Stimulated activated CD4-positive, alpha-beta T cell treated with anti-CD3 and anti-CD28 coated beads, Interleukin-4, amount 100 ng/mL, for 24 hours (primary cell): ENCODE data around the gene NT5C3B.
"Not testable (repeated sequence)": the region's sequence is repeated elsewhere in the genome, so short reads cannot be mapped to it uniquely, and the experiment has no call there.

Source experiments
- DNase-seq: peaks from one replicate; pipeline ENCODE4 v3.0.0-alpha.2; 2020

Gene NT5C3B

GRCh38 chr17:41837761-41838538, 1.9 kb upstream of the NT5C3B start, which contains the start of gene KLHL10:
KLHL10 (plus strand) TSS chr17:41837825; CDS start chr17:41837933, 108 bp downstream.
- DNase-seq: no peak

- no peak for DNase-seq
Measured at GRCh38 chr17:41836550-41837196, 641 bp upstream of the NT5C3B start.

- no peak for DNase-seq
Measured at GRCh38 chr17:41835214-41835799, 725 bp downstream of the NT5C3B start.

GRCh38 chr17:41829961-41830360, 6.1 kb downstream of the NT5C3B start:
- not testable (repeated sequence) for DNase-seq

GRCh38 chr17:41825175-41825845, 10.7 kb downstream of the NT5C3B start:
- DNase-seq: no peak

- no peak for DNase-seq
Measured at GRCh38 chr17:41824086-41824485, 11.9 kb downstream of the NT5C3B start.

GRCh38 chr17:41823580-41823979, 12.5 kb downstream of the NT5C3B start:
- DNase-seq: no peak

- no peak for DNase-seq
Measured at GRCh38 chr17:41823141-41823524, 12.9 kb downstream of the NT5C3B start.

- no peak for DNase-seq
Measured at GRCh38 chr17:41822216-41823140, 13.6 kb downstream of the NT5C3B start.

GRCh38 chr17:41821776-41822175, 14.3 kb downstream of the NT5C3B start:
- no peak for DNase-seq

- no peak for DNase-seq
Measured at GRCh38 chr17:41818024-41818423, 18.0 kb downstream of the NT5C3B start.

GRCh38 chr17:41816637-41817320, 19.3 kb downstream of the NT5C3B start:
- DNase-seq: no peak

GRCh38 chr17:41814195-41814594, 21.8 kb downstream of the NT5C3B start:
- DNase-seq: no peak

GRCh38 chr17:41813699-41814124, 22.3 kb downstream of the NT5C3B start:
- no peak for DNase-seq

GRCh38 chr17:41813152-41813680, 22.8 kb downstream of the NT5C3B start:
- no peak for DNase-seq

- peak; percentile 20 for DNase-seq
Measured at GRCh38 chr17:41812381-41813151, 23.5 kb downstream of the NT5C3B start, which contains the start of gene FKBP10. FKBP10 (plus strand) TSS chr17:41813004; CDS start chr17:41813035, 31 bp downstream.

- DNase-seq: peak; percentile 67
Measured at GRCh38 chr17:41811549-41812380, 24.3 kb downstream of the NT5C3B start, which contains the start of gene P3H4. P3H4 (minus strand) TSS chr17:41811949; CDS start chr17:41811915, 34 bp downstream.

- DNase-seq: no peak
Measured at GRCh38 chr17:41810659-41811548, 25.1 kb downstream of the NT5C3B start.
